IPS-15b (cell line): Measurements from ENCODE around the gene GABRR1.
A peak's percentile ranks its signal among the peaks of the same experiment; 100 is the strongest.

Experiments
- H3K27me3 ChIP-seq: one replicate; pipeline ENCODE4 v1.6.1; 2013; ENCODE audit warnings: low read length; ENCODE audit not compliant: control insufficient read depth, insufficient read depth
- H3K36me3 ChIP-seq: one replicate; pipeline ENCODE4 v1.6.1; 2013; ENCODE audit warnings: low read length; ENCODE audit not compliant: control insufficient read depth, insufficient read depth
- H3K4me1 ChIP-seq: one replicate; pipeline ENCODE4 v1.6.1; 2013; ENCODE audit warnings: mild to moderate bottlenecking, low read length; ENCODE audit not compliant: control insufficient read depth, insufficient read depth
- H3K4me3 ChIP-seq: one replicate; pipeline ENCODE4 v1.5.1; 2013; ENCODE audit warnings: low read depth, low read length
- H3K9ac ChIP-seq: one replicate; pipeline ENCODE4 v1.6.1; 2013; ENCODE audit warnings: low read depth, mild to moderate bottlenecking, low read length
- H3K9me3 ChIP-seq: one replicate; pipeline ENCODE4 v1.6.1; 2013; ENCODE audit warnings: mild to moderate bottlenecking, low read length; ENCODE audit not compliant: control insufficient read depth, insufficient read depth

Gene GABRR1

DNA sequence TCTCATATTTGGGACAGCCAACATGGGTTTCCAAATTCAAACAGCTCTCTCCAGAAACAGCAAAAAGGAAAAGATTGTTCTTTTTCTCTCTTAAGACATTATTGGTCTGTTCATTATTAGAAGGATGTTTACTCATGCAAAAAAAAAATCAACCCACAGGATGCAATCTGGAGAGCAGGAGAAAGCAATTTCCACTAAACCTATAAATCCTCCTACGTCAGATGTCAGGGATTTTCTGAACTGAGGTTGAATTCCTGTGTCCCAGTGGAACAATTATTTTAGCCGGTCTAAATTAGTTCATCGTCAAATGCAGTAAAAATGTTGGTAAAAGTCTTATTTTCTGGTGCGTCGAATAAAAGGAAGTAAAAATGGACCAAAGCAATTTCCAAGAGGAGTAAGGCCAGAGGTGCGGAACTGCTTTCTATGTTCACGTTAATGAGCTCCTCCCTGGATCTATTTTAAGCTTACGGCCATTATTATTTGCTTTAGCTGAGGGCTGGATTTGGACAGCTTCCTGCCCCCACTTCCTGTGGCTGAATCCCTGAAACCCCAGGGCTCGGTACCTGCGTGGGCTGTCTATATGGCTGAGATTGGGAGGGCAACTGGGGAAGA is at the start of gene GABRR1:
Gene GABRR1 (minus strand): TSS at position 60 of the 612 bp plus-strand sequence. CDS start 36 bp downstream, at position 24.
- peaks cover 7% of the 10 kb centered on the region for H3K4me1 ChIP-seq
- H3K4me3 ChIP-seq = no peak within 1 kb of the TSS
- H3K27me3 ChIP-seq = no peaks in the 10 kb centered on the region
- H3K36me3 ChIP-seq = no peaks in the 10 kb centered on the region
- H3K9me3 ChIP-seq = no peaks in the 10 kb centered on the region
- no peak within 1 kb of the TSS for H3K9ac ChIP-seq

DNA sequence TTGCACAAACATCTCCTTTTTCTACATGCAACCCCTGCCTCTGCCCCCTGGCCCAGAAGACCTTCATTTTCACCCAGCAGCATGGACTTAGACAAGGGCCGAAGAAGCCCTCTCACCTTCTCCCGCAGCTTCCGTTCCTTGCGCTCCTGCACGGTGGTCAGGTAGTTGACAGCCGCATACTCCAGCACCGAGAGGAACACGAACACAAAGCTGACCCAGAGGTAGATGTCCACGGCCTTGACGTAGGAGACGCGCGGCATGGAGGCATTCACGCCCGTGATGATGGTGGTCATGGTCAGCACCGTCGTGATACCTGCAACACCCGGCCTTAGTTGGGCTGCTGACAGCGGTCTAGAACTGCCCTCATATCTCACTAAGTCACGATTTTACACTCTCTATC is 47.1 kb upstream of the GABRR1 start:
- H3K36me3 ChIP-seq = no peaks in the 10 kb centered on the region
- H3K27me3 ChIP-seq = no peaks in the 10 kb centered on the region
- H3K9me3 ChIP-seq = no peaks in the 10 kb centered on the region
- H3K4me1 ChIP-seq = peaks cover 2% of the 10 kb centered on the region
- no peak overlapping the region for H3K9ac ChIP-seq
- H3K4me3 ChIP-seq = no peak overlapping the region

DNA sequence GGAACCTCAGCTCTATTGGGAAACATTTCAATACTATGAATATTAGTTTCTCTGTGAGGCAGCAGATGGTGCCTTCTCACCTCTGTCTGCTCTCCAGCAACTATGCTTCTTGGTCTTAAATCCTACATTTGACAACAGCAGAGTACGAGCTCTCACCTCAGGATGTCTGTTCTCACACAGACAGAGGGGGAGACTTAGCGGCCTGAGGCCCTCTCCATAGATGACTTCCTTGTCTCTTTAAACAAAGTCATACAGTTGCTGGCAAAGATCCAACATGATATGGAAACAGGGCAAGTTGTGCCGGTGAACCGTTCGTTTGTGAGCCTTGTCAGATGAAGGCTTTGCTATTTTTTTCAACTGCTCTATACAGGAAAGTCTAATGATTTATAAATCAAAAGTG is 43.7 kb upstream of the GABRR1 start:
- Histone ChIP-seq H3K9ac (no peak overlapping the region), H3K27me3 (no peaks in the 10 kb centered on the region), H3K36me3 (no peaks in the 10 kb centered on the region), H3K9me3 (no peaks in the 10 kb centered on the region), H3K4me3 (no peak overlapping the region), H3K4me1 (peaks cover 2% of the 10 kb centered on the region)

DNA sequence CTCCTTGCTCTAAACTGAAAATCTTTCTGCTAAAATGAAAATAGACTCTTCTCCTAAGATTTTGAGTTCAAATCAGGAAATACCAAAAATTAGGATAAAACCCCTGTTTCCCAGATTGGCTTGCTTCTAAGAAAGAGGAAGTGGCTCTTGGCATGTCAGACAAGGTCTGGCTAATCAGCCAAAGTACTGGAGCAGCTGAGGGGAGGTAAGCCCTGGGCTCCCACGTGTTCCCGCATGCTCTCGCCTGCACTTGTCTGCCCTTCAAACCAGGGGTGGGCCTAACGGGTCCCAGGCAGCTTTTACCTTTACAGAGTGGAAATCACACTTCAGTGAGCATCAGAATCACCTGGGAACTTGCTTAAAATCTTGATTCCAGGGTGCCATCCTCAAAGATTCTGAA is 43.2 kb upstream of the GABRR1 start:
- no peaks in the 10 kb centered on the region for H3K27me3 ChIP-seq
- no peak overlapping the region for H3K4me3 ChIP-seq
- no peaks in the 10 kb centered on the region for H3K9me3 ChIP-seq
- H3K36me3 ChIP-seq = no peaks in the 10 kb centered on the region
- peaks cover 2% of the 10 kb centered on the region for H3K4me1 ChIP-seq
- H3K9ac ChIP-seq = peak overlapping the region; percentile 37

DNA sequence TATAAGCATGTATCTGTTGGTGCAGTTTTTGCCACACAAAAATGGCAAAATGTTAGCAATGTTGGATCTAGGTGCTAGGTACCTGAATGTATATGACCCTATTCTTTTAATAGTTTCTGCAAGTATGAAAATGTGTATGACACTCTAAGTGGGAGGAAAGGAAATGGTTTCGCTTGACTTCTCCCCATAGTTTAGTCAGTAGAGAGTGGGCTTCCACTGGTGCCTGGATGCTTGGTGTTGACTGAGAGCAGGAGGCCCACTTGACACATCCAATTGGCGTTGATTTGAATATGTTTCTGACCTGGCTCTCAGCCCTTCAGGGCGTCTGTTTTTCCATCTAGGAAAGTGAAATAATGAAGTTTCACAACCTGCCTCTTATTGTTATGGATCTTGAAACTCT is 41.8 kb upstream of the GABRR1 start:
- no peaks in the 10 kb centered on the region for H3K36me3 ChIP-seq
- no peaks in the 10 kb centered on the region for H3K9me3 ChIP-seq
- no peak overlapping the region for H3K4me3 ChIP-seq
- peaks cover 2% of the 10 kb centered on the region for H3K4me1 ChIP-seq
- no peaks in the 10 kb centered on the region for H3K27me3 ChIP-seq
- no peak overlapping the region for H3K9ac ChIP-seq

DNA sequence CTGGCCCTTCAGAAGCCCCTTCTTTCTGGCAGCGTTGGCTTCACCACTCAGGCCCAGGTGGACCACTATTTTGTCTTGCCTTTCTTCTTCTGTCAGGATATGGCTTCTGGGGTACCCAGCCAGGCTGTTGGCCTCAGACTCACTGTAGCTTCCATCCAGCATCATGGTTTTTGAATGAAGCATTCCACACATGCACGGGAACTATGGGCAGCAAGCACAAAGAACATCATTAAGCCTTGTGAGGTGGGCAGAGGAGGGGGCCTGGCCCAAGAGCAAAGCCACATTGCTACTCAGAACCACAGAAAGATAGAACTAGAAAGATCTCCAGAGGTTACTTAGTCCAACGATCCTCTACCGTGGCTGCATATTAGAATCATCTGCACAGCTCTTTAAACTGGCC is 40.6 kb upstream of the GABRR1 start:
- Histone ChIP-seq H3K4me1 (peaks cover 2% of the 10 kb centered on the region), H3K4me3 (no peak overlapping the region), H3K27me3 (no peaks in the 10 kb centered on the region), H3K36me3 (no peaks in the 10 kb centered on the region), H3K9ac (no peak overlapping the region), H3K9me3 (no peaks in the 10 kb centered on the region)

DNA sequence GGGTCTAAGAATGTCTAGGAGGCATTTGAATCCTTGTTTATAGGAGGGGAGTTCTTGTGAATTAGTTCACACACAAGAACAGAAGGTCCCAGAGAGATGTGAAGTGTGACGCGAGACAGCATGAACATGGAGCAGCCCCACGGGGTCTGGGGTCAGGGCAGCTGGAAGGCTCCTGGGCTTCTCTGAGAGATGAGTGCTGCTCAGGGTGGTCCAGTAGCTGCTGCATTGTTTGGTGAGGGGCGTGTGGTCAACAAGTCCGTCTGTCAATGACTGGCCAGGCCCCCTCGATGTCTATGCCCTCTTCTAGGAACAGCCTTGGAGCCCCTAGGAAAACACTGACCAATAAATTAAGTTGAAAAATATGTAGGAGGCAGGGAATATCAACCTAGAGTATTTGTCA is 40.2 kb upstream of the GABRR1 start:
- H3K4me1 ChIP-seq = peaks cover 2% of the 10 kb centered on the region
- H3K9ac ChIP-seq = no peak overlapping the region
- no peaks in the 10 kb centered on the region for H3K36me3 ChIP-seq
- H3K9me3 ChIP-seq = no peaks in the 10 kb centered on the region
- no peaks in the 10 kb centered on the region for H3K27me3 ChIP-seq
- H3K4me3 ChIP-seq = no peak overlapping the region

DNA sequence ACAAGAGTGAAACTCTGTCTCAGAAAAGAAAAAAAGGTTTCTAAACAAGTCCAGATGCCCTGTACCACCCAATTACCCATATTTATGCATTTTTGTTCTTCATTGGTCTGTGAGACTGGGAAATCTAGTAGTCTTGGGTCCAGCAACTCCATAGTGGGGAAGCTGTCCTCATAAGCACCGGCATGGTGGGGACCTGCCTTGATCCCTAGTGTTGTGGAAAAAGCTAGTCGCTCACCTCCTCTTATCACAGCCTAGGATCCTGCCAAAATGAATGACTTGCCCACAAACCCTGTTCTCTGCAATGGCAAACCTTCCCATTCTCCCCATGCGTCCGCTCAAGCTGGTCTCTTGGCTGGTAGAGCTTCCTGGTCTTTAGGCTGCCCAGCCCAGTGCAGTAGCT is 38.3 kb upstream of the GABRR1 start:
- no peak overlapping the region for H3K4me3 ChIP-seq
- no peaks in the 10 kb centered on the region for H3K9me3 ChIP-seq
- H3K9ac ChIP-seq = no peak overlapping the region
- H3K36me3 ChIP-seq = no peaks in the 10 kb centered on the region
- H3K27me3 ChIP-seq = no peaks in the 10 kb centered on the region
- H3K4me1 ChIP-seq = peaks cover under 1% of the 10 kb centered on the region

DNA sequence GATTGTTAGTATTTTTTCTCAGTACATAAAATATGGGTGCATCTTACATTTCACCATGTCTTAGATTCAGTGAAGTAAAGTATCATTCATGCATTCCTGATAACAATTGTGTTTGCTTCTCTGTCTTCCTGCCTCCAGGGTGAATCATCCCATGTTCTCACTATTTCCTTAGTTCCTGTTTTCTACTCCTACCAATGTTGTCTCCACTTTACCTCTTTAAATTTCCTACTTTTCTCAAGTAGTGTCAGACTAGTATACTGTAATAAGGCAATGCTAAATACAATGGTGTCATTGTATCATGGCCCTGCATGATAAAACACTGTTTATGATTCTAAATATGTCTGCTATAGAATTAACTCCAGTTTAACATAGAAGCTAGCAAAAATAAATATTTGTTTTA is 37.4 kb upstream of the GABRR1 start:
- no peak overlapping the region for H3K4me3 ChIP-seq
- no peaks in the 10 kb centered on the region for H3K9me3 ChIP-seq
- H3K9ac ChIP-seq = no peak overlapping the region
- H3K36me3 ChIP-seq = no peaks in the 10 kb centered on the region
- no peaks in the 10 kb centered on the region for H3K4me1 ChIP-seq
- H3K27me3 ChIP-seq = no peaks in the 10 kb centered on the region

DNA sequence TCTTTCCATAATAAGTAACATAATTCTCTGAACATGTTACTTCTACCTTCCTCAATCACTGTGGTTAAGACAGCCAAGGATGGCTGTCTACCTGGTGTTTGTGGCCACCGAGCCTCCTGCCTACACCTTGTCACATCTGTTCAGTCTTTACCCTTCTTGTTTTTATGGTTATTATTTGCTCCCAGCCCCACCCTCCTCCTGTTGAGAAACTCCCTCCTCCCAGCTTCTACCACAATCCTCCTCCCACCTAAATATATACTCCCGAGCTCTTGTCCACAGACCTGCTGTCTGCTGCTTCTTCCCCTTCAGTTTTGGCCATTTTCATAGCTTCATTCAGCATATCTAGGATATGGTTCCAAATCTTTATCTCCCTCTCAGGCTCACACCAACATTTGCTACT is 35.7 kb upstream of the GABRR1 start:
- no peaks in the 10 kb centered on the region for H3K36me3 ChIP-seq
- H3K9ac ChIP-seq = no peak overlapping the region
- no peaks in the 10 kb centered on the region for H3K9me3 ChIP-seq
- no peaks in the 10 kb centered on the region for H3K27me3 ChIP-seq
- no peak overlapping the region for H3K4me3 ChIP-seq
- H3K4me1 ChIP-seq = no peaks in the 10 kb centered on the region

DNA sequence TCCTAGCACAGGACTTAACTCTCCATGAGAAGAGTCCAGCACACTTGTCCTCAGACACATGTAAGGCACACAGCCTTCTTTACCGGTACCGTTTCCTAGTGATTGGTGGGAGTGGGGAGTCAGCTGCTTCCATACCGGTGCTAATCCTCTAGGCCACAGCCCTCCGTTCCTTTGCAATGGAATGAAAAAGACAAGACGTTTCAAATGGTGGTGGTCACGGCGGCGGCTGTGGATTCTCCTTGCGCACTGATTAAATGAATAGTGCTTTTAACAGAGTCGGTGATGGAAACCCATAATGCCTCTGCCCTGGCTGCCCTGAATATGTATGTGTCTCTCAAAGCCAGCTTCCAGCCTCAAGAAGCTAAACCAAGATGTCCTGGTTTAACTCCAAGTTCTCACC is 34.8 kb upstream of the GABRR1 start:
- H3K27me3 ChIP-seq = no peaks in the 10 kb centered on the region
- H3K9ac ChIP-seq = no peak overlapping the region
- no peaks in the 10 kb centered on the region for H3K36me3 ChIP-seq
- no peaks in the 10 kb centered on the region for H3K4me1 ChIP-seq
- H3K4me3 ChIP-seq = no peak overlapping the region
- H3K9me3 ChIP-seq = no peaks in the 10 kb centered on the region

DNA sequence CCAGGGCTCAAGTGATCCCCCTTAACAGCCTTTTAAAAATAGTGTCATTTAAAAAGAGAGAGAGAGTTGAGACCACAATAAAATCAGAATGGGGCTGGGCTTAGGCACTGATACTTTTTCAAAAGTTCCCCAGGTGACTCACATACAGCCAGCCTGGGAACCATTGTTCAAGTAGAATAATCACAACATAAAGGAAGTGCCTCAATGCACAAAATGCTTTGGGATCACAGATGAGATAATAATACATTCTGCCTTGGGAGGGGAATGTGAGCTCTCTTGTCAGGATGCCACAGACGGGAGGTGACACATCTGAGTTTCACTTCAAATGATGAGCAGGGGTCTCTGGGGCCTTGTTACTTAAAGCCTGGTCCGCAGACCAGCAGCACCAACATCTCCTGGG is 34.0 kb upstream of the GABRR1 start:
- H3K4me1 ChIP-seq = no peaks in the 10 kb centered on the region
- no peaks in the 10 kb centered on the region for H3K36me3 ChIP-seq
- H3K9ac ChIP-seq = no peak overlapping the region
- H3K4me3 ChIP-seq = no peak overlapping the region
- no peaks in the 10 kb centered on the region for H3K27me3 ChIP-seq
- no peaks in the 10 kb centered on the region for H3K9me3 ChIP-seq
